ENCODE data around the gene NXPH1.

DNA sequence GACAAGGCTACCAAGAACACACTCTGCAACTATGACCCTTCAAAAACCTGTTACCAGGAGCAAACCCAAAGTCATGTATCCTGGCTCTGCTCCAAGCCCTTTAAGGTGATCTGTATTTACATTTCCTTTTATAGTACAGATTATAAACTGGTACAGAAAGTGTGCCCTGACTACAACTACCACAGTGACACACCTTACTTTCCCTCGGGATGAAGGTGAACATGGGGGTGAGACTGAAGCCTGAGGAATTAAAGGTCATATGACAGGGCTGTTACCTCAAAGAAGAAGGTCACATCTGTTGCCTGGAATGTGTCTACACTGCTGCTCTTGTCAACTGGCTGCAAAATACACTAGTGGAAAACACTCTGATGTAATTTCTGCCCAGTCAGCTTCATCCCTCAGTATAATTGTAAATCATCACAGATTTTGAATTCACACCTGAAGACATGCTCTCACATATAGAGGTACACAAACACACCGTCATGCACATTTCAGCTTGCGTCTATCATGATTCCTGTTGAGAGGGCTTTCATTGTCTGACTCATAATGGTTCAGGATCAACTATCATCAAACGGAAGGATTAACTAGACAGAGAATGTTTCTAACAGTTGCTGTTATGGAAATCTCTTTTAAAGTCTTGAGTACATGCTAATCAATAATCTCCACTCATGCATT lies 318.3 kb downstream of the NXPH1 start:
- TF ChIP-seq, protein P1, sequence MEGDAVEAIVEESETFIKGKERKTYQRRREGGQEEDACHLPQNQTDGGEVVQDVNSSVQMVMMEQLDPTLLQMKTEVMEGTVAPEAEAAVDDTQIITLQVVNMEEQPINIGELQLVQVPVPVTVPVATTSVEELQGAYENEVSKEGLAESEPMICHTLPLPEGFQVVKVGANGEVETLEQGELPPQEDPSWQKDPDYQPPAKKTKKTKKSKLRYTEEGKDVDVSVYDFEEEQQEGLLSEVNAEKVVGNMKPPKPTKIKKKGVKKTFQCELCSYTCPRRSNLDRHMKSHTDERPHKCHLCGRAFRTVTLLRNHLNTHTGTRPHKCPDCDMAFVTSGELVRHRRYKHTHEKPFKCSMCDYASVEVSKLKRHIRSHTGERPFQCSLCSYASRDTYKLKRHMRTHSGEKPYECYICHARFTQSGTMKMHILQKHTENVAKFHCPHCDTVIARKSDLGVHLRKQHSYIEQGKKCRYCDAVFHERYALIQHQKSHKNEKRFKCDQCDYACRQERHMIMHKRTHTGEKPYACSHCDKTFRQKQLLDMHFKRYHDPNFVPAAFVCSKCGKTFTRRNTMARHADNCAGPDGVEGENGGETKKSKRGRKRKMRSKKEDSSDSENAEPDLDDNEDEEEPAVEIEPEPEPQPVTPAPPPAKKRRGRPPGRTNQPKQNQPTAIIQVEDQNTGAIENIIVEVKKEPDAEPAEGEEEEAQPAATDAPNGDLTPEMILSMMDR (IDR thresholded peaks at IDR 0.05), result no peak
- TF ChIP-seq EZH2 (IDR thresholded peaks at IDR 0.05; ENCODE audit: borderline replicate concordance, insufficient read depth, low read depth, low read length, poor library complexity, severe bottlenecking), result no peak

Data from B cell (primary cell).